Fibroblast of lung (primary cell): ENCODE data around the gene RSKR. TPM values are rescaled to one million over a fixed set of nuclear protein-coding genes. Genes with fewer than 3 reads are reported as not detected.
A peak's percentile ranks its signal among the peaks of the same experiment; 100 is the strongest.
"Not testable (repeated sequence)": the region's sequence is repeated elsewhere in the genome, so short reads cannot be mapped to it uniquely, and the experiment has no call there.

ENCODE experiments used
- DNase-seq, 2 donors: peaks; one replicate each; pipeline versions ENCODE4 v3.0.0 to v3.0.0-alpha.2; 2010; ENCODE audit warnings: low read depth in 2 of 2
- H2AFZ ChIP-seq: 2 replicates; pipeline ENCODE4 v1.5.1; 2012; ENCODE audit warnings: low read length, control low read depth, inconsistent platforms
- H3K27ac ChIP-seq: 2 replicates; pipeline ENCODE4 v1.5.1; 2011; ENCODE audit warnings: low read length, control low read depth; ENCODE audit not compliant: insufficient read depth
- H3K27me3 ChIP-seq: 2 replicates; pipeline ENCODE4 v1.5.1; 2011; ENCODE audit warnings: mild to moderate bottlenecking, low read length; ENCODE audit not compliant: control insufficient read depth, insufficient read depth
- H3K36me3 ChIP-seq: 2 replicates; pipeline ENCODE4 v1.5.1; 2011; ENCODE audit warnings: low read length; ENCODE audit not compliant: control insufficient read depth, insufficient read depth
- H3K4me1 ChIP-seq: 2 replicates; pipeline ENCODE4 v1.5.1; 2011; ENCODE audit warnings: low read length; ENCODE audit not compliant: control insufficient read depth, insufficient read depth; ENCODE audit errors: extremely low read depth
- H3K4me2 ChIP-seq: 2 replicates; pipeline ENCODE4 v1.5.1; 2011; ENCODE audit warnings: low read length, control low read depth; ENCODE audit not compliant: insufficient read depth; ENCODE audit errors: extremely low read depth
- H3K4me3 ChIP-seq, 4 experiments: fragments of 200-600 bp in 1 of 4; sonication (generic) in 1 of 4; replicated peaks in 1 of 4; 2 replicates each; pipeline ENCODE4 v1.5.1; 2011 to 2016; ENCODE audit warnings: low read length in 4 of 4, low read depth in 3 of 4, mild to moderate bottlenecking in 3 of 4, control low read depth in 2 of 4, inconsistent platforms in 1 of 4, mixed read lengths in 1 of 4; ENCODE audit not compliant: insufficient read depth in 1 of 4; ENCODE audit errors: control extremely low read depth in 1 of 4
- H3K79me2 ChIP-seq: 2 replicates; pipeline ENCODE4 v1.5.1; 2012; ENCODE audit warnings: mild to moderate bottlenecking, low read length, inconsistent platforms; ENCODE audit not compliant: control insufficient read depth, insufficient read depth
- H3K9ac ChIP-seq: 2 replicates; pipeline ENCODE4 v1.5.1; 2011; ENCODE audit warnings: mild to moderate bottlenecking, low read length, control low read depth; ENCODE audit not compliant: insufficient read depth
- H3K9me3 ChIP-seq: 2 replicates; pipeline ENCODE4 v1.5.1; 2012; ENCODE audit warnings: low read depth, low read length; ENCODE audit not compliant: control insufficient read depth, insufficient read depth
- H4K20me1 ChIP-seq: 2 replicates; pipeline ENCODE4 v1.5.1; 2011; ENCODE audit warnings: low read length; ENCODE audit not compliant: control insufficient read depth, insufficient read depth; ENCODE audit errors: extremely low read depth
- CTCF ChIP-seq, 2 donors: IDR thresholded peaks in 1 of 2; conservative IDR thresholded peaks in 1 of 2; 1 replicate in 1 of 2; 2 replicates in 1 of 2; pipeline ENCODE4 v1.5.1; 2011 to 2012; ENCODE audit warnings: low read length in 2 of 2, control low read depth in 1 of 2, inconsistent platforms in 1 of 2, low read depth in 1 of 2, mild to moderate bottlenecking in 1 of 2
- EZH2 ChIP-seq: IDR thresholded peaks from 2 replicates; pipeline ENCODE4 v1.5.1; 2012; ENCODE audit warnings: low read length, control low read depth, mild to moderate bottlenecking; ENCODE audit errors: missing control alignments
- polyA plus RNA-seq, 2 donors: library from polyadenylated mRNA; depleted of rRNA in 1 of 2; stranded (reverse) in 1 of 2; unstranded in 1 of 2; fragments of >200 nt; gene quantifications; 2 replicates each; pipeline ENCODE4 v1.2.1, GENCODE V29; 2011 to 2012; ENCODE audit warnings: missing spikeins in 1 of 2
- total RNA-seq: library from RNA; depleted of rRNA; stranded (reverse); fragments of >200 nt; gene quantifications from 2 replicates; pipeline ENCODE4 v1.2.1, GENCODE V29; 2014

RSKR gene
- total and polyA plus RNA-seq, 2 donors (not counting 1 experiment from before 2014, with no cell fraction given), result 1.8 to 3.8 TPM

GRCh38 chr17:28576758-28577465 lies 37.1 kb downstream of the RSKR start, which contains the start of gene ALDOC:
ALDOC (minus strand) TSS chr17:28576895; CDS start chr17:28575532, 1,363 bp downstream.
- peak within 1 kb of the TSS; percentile 25 for H3K27ac ChIP-seq
- H3K9me3 ChIP-seq, result no peaks in the 10 kb centered on the region
- DNase-seq, result peak; percentile 86 to 91
- peaks cover 9% of the 10 kb centered on the region for H3K36me3 ChIP-seq
- no peaks in the 10 kb centered on the region for H4K20me1 ChIP-seq
- H3K4me1 ChIP-seq, result peaks cover 4% of the 10 kb centered on the region
- H3K4me3 ChIP-seq, result peak within 1 kb of the TSS in 2 of 4 experiments; percentile 30 to 43
- no peak within 1 kb of the TSS for H3K9ac ChIP-seq
- H2AFZ ChIP-seq, result peak within 1 kb of the TSS; percentile 93
- H3K4me2 ChIP-seq, result peak within 1 kb of the TSS; percentile 70
- no peaks in the 10 kb centered on the region for H3K27me3 ChIP-seq
- no peaks in the 10 kb centered on the region for H3K79me2 ChIP-seq
- TF ChIP-seq CTCF (conservative IDR thresholded peaks at IDR 0.05 in 1 of 2, IDR thresholded peaks at IDR 0.05 in 1 of 2; ENCODE audit: low read depth in 1 of 2, low read length in 2 of 2), result no peak
- TF ChIP-seq EZH2, result no peak

GRCh38 chr17:28576016-28576415 lies 38.0 kb downstream of the RSKR start:
- H3K4me3 ChIP-seq, H3K79me2 ChIP-seq, H3K27ac ChIP-seq, H3K9ac ChIP-seq, DNase-seq, H2AFZ ChIP-seq, H3K4me1 ChIP-seq, H3K36me3 ChIP-seq, H3K9me3 ChIP-seq, H3K27me3 ChIP-seq, H4K20me1 ChIP-seq: not testable (repeated sequence)
- peak overlapping the region; percentile 7 for H3K4me2 ChIP-seq

GRCh38 chr17:28575126-28575795 lies 38.7 kb downstream of the RSKR start:
- Histone ChIP-seq H3K27ac (no peak overlapping the region), H3K9me3 (no peaks in the 10 kb centered on the region), H4K20me1 (no peaks in the 10 kb centered on the region), H3K4me2 (no peak overlapping the region), H3K4me3 (no peak overlapping the region), H3K27me3 (no peaks in the 10 kb centered on the region), H2AFZ (no peak overlapping the region), H3K36me3 (peaks cover 9% of the 10 kb centered on the region), H3K9ac (no peak overlapping the region), H3K79me2 (peaks cover 6% of the 10 kb centered on the region), H3K4me1 (peaks cover 4% of the 10 kb centered on the region)
- TF ChIP-seq CTCF (conservative IDR thresholded peaks at IDR 0.05 in 1 of 2, IDR thresholded peaks at IDR 0.05 in 1 of 2; ENCODE audit: low read depth in 1 of 2, low read length in 2 of 2) (no peak), EZH2 (no peak)
- DNase-seq, result no peak
